GM12872 (cell line): ENCODE data around the gene OPN3.

Experiments
- TF ChIP-seq, protein P1 (sequence below): IDR thresholded peaks from 3 replicates; pipeline ENCODE4 v1.5.1; 2011; ENCODE audit warnings: low read depth, mild to moderate bottlenecking, low read length, moderate library complexity; ENCODE audit not compliant: insufficient read depth

The OPN3 gene, protein sequence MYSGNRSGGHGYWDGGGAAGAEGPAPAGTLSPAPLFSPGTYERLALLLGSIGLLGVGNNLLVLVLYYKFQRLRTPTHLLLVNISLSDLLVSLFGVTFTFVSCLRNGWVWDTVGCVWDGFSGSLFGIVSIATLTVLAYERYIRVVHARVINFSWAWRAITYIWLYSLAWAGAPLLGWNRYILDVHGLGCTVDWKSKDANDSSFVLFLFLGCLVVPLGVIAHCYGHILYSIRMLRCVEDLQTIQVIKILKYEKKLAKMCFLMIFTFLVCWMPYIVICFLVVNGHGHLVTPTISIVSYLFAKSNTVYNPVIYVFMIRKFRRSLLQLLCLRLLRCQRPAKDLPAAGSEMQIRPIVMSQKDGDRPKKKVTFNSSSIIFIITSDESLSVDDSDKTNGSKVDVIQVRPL

GRCh38 chr1:241640149-241640866 is at the start of gene OPN3, which contains the start of gene CHML:
Gene OPN3 (minus strand): TSS chr1:241640369. CDS start chr1:241640254, 115 bp downstream.
Gene CHML (minus strand): TSS chr1:241640369. CDS start chr1:241635766, 4,603 bp downstream.
- TF ChIP-seq, protein P1, sequence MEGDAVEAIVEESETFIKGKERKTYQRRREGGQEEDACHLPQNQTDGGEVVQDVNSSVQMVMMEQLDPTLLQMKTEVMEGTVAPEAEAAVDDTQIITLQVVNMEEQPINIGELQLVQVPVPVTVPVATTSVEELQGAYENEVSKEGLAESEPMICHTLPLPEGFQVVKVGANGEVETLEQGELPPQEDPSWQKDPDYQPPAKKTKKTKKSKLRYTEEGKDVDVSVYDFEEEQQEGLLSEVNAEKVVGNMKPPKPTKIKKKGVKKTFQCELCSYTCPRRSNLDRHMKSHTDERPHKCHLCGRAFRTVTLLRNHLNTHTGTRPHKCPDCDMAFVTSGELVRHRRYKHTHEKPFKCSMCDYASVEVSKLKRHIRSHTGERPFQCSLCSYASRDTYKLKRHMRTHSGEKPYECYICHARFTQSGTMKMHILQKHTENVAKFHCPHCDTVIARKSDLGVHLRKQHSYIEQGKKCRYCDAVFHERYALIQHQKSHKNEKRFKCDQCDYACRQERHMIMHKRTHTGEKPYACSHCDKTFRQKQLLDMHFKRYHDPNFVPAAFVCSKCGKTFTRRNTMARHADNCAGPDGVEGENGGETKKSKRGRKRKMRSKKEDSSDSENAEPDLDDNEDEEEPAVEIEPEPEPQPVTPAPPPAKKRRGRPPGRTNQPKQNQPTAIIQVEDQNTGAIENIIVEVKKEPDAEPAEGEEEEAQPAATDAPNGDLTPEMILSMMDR, result no peak

GRCh38 chr1:241688940-241689368 is 48.8 kb upstream of the OPN3 start:
- TF ChIP-seq, protein P1, result no peak

DNA sequence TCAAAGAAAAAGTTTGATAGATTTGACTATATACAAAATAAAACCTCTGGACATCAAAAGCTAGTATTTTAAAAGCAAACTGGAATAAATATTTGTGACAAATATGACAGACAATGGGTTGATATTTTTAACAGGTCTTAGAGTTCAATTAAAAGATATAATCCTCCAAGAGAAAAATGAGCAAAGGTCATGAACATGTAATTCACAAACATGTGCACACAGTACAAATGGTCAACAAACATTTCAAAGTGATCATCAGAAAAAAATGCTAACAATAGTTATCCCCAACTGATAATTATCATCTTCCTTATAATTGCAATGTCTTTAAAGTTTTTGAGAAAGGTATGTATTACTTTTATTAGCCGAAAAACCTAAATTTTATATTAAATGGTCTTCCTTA is 43.9 kb upstream of the OPN3 start:
- TF ChIP-seq, protein P1, result no peak

GRCh38 chr1:241682921-241683320 is 42.8 kb upstream of the OPN3 start:
- TF ChIP-seq, protein P1, result no peak

DNA sequence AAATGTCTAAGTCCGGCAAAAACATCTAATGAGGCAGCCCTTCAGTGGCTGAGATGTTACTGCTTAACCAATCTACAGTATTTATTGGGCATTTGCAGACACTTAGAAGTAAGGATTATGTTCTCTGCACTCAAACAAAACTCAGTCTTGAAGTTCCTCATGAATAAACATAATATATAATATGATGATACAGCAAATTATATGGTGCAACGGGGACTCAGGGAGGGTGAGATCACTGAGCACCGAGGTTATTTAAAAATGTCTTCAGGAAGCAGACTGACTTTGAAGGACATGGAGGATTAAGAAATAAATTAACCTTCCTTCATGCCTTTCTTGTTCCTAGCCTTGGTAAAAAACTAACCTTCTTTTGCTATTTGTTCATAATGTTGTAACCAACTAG is 39.8 kb upstream of the OPN3 start:
- TF ChIP-seq, protein P1, result no peak

DNA sequence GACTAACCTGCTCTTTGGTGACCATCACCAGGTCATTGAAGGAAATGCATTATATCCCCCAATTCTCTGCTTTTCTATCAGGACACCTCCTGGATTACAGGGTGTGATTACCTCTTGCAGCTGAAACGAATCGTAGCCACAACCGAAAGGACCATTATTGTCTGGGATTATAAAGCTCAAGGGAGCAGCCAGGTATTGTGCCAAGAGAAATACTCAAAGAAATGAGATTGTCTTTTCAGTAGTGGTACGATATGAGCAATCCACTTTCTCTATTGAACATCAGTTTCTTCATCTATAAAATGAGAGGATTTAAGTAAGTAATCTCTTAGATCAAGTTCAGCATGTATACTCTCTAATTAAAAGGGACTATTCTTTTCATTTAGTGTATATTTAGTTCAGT is 39.2 kb upstream of the OPN3 start:
- TF ChIP-seq, protein P1, result no peak

DNA sequence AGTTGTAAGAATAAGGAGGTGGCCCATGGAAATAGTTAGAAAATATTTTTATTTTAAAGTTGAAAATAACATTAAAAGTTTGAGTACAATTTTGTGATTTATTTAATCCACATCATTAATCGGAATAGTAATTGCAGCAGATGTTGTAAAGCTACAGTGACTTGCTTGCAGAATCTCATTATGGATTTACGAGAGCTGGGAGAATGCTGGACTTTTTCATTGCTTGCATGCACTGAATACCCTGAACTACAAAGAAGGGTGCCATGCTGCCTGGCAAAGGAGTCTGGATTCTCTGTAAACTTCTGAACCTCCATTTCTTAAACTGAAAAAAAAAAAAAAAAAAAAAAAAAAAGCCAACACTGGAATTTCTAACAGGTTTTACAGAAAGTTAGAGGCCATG is 38.4 kb upstream of the OPN3 start:
- TF ChIP-seq, protein P1, result no peak
